Nephron progenitor cell (in vitro differentiated cells): ENCODE data around the gene MRPS22.
"Not testable (repeated sequence)": the region's sequence is repeated elsewhere in the genome, so short reads cannot be mapped to it uniquely, and the experiment has no call there.

ENCODE experiments used
- DNase-seq: peaks from one replicate; pipeline ENCODE4 v3.0.0; 2021
- H3K27ac Mint-ChIP-seq: 2 replicates; pipeline ENCODE4 v1.8.0; 2021; ENCODE audit warnings: mild to moderate bottlenecking, moderate library complexity, mixed read lengths
- H3K27me3 Mint-ChIP-seq: 2 replicates; pipeline ENCODE4 v1.8.0; 2021; ENCODE audit warnings: mild to moderate bottlenecking, low read depth, mixed read lengths; ENCODE audit not compliant: poor library complexity
- H3K36me3 Mint-ChIP-seq: 2 replicates; pipeline ENCODE4 v1.8.0; 2021; ENCODE audit warnings: low read depth, mixed read lengths
- H3K4me1 Mint-ChIP-seq: 2 replicates; pipeline ENCODE4 v1.8.0; 2021; ENCODE audit warnings: mixed read lengths
- H3K4me3 Mint-ChIP-seq: 2 replicates; pipeline ENCODE4 v1.8.0; 2021; ENCODE audit warnings: mild to moderate bottlenecking, moderate library complexity, mixed read lengths
- H3K9me3 Mint-ChIP-seq: 2 replicates; pipeline ENCODE4 v1.8.0; 2021; ENCODE audit warnings: mild to moderate bottlenecking, moderate library complexity, mixed read lengths
- TF ChIP-seq, protein P1 (sequence below): fragments of 200-600 bp; sonication (generic); IDR thresholded peaks from 2 replicates; pipeline ENCODE4 v1.5.0; 2021; ENCODE audit warnings: antibody characterized with exemption

MRPS22 gene

DNA sequence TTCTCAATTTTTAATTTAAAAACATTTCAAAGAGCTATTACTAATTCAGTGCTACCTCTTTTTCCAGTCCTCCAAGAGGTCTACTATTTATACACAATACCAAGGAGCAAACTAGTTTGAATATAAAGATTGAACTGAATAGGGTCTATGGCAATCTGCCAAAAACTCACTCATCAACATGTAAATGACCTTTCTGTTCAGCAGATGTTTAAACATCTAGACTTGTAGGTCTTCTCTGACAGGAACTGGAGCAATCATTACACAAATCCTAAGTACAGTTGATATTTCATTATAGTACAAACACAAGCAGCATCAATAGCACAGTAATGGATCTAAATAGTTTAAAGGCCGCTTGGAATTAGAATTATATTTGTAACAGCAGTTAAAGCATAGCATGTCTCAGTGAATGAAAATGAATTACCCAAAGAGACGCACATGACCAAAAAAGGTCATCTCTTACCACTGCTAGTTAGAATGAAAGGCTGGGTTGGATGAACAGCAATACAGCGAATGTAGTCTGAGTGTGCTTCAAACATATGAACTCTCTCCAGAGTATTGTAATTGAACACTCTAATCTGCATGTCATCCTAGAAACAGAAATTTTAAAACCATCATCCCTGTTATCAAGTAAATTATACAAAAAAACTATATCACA, 34.9 kb downstream of the MRPS22 start:
- H3K27ac Mint-ChIP-seq: no peak overlapping the region
- TF ChIP-seq, protein P1, sequence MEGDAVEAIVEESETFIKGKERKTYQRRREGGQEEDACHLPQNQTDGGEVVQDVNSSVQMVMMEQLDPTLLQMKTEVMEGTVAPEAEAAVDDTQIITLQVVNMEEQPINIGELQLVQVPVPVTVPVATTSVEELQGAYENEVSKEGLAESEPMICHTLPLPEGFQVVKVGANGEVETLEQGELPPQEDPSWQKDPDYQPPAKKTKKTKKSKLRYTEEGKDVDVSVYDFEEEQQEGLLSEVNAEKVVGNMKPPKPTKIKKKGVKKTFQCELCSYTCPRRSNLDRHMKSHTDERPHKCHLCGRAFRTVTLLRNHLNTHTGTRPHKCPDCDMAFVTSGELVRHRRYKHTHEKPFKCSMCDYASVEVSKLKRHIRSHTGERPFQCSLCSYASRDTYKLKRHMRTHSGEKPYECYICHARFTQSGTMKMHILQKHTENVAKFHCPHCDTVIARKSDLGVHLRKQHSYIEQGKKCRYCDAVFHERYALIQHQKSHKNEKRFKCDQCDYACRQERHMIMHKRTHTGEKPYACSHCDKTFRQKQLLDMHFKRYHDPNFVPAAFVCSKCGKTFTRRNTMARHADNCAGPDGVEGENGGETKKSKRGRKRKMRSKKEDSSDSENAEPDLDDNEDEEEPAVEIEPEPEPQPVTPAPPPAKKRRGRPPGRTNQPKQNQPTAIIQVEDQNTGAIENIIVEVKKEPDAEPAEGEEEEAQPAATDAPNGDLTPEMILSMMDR: no peak
- no peak overlapping the region for H3K4me3 Mint-ChIP-seq
- no peaks in the 10 kb centered on the region for H3K4me1 Mint-ChIP-seq
- H3K27me3 Mint-ChIP-seq: no peaks in the 10 kb centered on the region
- H3K36me3 Mint-ChIP-seq: peaks cover 64% of the 10 kb centered on the region
- no peak for DNase-seq
- H3K9me3 Mint-ChIP-seq: no peaks in the 10 kb centered on the region

DNA sequence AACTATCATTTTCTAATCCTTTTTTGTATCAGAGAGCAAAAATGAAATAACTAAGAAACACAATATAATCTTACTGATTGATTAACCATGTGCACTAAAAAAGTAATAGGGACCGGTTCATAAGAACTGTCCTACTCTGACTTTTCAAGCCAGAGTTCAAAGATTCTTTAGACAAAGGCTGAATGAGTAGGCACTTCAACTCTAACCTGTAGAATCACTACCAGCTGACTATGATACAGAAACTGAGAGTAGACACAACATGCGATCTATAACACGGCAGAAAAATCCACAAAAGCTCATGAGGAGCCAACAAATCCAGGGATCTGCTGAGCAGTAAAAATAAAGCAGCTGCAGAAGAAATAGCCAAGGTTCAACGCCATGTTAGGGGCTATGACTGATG, 36.8 kb downstream of the MRPS22 start:
- no peak overlapping the region for H3K4me3 Mint-ChIP-seq
- peaks cover 48% of the 10 kb centered on the region for H3K36me3 Mint-ChIP-seq
- no peaks in the 10 kb centered on the region for H3K4me1 Mint-ChIP-seq
- H3K27me3 Mint-ChIP-seq: no peaks in the 10 kb centered on the region
- H3K27ac Mint-ChIP-seq: no peak overlapping the region
- no peaks in the 10 kb centered on the region for H3K9me3 Mint-ChIP-seq
- no peak for DNase-seq
- TF ChIP-seq, protein P1: no peak

DNA sequence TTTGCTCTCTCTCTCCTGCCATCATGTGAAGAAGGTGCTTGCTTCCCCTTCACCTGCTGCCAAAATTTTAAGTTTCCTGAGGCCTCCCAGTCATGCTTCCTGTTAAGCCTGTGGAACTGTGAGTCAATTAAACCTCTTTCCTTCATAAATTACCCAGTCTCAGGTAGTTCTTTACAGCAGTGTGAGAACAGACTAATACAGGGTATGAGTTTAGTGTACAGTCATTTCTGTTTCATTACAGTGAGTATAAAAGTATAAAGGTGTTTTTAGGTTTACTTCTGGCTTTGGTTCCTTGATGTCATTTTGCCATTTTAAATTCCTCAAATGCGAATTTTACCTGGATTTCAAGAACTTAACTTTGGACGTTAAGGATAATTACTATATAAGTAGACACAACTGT, 38.5 kb downstream of the MRPS22 start:
- H3K4me1 Mint-ChIP-seq: peaks cover 15% of the 10 kb centered on the region
- not testable (repeated sequence) for H3K4me3 Mint-ChIP-seq

DNA sequence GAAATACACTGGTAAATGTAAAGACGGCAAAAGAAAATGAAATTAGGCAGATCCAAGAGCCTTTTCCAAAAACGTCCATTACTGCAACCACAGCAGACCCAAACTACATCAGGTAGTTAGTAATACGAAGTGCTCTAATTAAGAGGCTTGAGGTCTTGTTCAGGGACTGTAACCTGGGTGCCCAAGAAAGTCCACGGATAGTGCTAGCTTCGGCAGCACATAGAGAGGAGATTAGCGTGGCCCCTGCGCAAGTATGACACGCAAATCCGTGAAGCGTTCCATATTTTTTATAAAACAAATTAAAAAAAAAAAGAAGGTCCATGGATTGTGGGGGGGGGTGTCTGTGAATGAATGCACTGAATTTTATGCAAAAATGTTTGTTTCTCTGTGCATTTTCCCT, 44.3 kb downstream of the MRPS22 start:
- peak overlapping the region; percentile 99 for H3K4me3 Mint-ChIP-seq
- H3K9me3 Mint-ChIP-seq: no peaks in the 10 kb centered on the region
- H3K27me3 Mint-ChIP-seq: no peaks in the 10 kb centered on the region
- no peak overlapping the region for H3K27ac Mint-ChIP-seq
- TF ChIP-seq, protein P1: no peak
- DNase-seq: no peak
- H3K4me1 Mint-ChIP-seq: peaks cover 58% of the 10 kb centered on the region
- no peaks in the 10 kb centered on the region for H3K36me3 Mint-ChIP-seq

More for the DNA sequence above, 38.5 kb downstream of the MRPS22 start:
- H3K27ac Mint-ChIP-seq, H3K27me3 Mint-ChIP-seq, H3K9me3 Mint-ChIP-seq, DNase-seq: not testable (repeated sequence)
- H3K36me3 Mint-ChIP-seq: peaks cover 40% of the 10 kb centered on the region

DNA sequence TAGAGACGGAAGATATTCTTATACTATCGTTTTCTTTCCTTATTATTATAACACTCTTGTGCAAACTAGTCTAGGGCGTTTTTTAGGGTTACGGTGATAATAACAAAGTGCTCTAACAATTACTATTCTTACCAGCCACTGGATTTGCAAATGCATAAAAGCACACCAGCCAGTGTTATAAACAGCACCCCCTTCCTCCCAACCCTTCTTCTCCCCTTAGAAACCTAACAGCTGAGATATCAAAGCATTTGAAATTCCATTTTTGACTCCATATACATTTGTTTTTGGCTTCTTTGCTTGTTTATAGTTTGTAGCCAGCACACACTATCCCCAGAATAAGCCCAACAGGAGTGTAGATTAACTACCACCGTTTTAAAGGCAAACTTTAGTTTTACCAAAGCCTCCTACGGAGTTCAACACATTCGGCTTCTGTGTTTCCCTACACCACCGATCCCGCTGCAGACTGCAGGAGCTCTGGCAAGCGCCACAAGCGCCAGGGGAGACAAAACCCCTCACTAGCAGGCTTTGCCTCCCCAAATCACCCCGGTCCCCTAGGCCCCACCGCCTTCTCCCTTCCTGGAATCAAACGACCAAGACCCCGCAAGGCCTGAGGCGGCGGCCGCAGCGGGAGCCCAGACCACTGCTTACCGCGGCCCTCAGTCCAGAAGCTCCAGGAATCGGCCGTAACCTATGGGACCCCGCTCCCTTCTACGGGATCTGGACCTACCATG, 45.2 kb downstream of the MRPS22 start:
- TF ChIP-seq, protein P1: no peak
- DNase-seq: no peak

DNA sequence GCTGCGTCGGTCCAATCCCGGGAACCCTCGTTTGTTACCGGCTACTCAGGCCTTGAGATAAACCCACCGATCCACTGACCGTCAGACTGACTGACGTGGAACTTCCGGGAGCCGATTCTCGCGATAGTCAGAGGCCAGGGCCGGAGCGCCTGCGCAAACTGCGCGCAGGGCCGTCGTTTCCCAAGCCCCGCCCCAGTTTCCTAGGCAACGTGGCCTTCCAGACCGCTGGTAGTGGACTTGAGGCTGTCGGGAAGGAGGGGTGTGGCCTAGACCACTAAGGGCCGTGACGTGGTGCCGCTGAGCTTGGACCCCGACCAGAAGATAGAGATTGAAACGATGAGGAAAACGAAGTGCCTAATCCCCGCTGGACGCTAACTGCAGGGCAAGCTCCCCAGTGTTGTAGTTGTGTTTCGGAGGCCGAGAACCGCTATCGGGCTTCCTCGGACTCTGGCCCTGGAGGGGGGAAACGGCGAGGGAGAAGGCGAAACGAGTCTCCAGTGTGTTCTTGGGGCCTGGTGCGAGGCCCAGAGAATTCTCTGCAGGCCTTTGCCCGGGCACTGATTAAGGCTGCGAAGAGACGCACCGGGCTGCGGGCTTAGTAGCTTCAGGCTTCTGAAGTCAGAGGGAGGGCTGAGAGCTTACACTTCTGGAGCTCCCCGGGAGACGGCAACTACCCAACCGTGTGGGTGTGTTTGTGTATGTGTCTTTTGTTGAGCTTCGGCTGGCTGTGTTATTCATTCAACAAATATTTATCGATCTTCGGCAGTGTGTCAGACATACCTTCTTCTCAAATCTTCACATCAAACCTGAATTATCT, 45.9 kb downstream of the MRPS22 start, which contains the start of gene COPB2:
Gene COPB2 (minus strand): TSS at position 96 of the 817 bp plus-strand sequence. CDS start 97 bp downstream, outside the sequence.
- peak; percentile 100 for DNase-seq
- Mint-ChIP-seq H3K27ac (peak within 1 kb of the TSS; percentile 100), H3K36me3 (no peaks in the 10 kb centered on the region), H3K27me3 (no peaks in the 10 kb centered on the region), H3K9me3 (no peaks in the 10 kb centered on the region), H3K4me3 (peak within 1 kb of the TSS; percentile 99), H3K4me1 (peaks cover 58% of the 10 kb centered on the region)
- TF ChIP-seq, protein P1: no peak

More for the DNA sequence above, 45.2 kb downstream of the MRPS22 start:
- Mint-ChIP-seq H3K27ac (peak overlapping the region; percentile 100), H3K36me3 (no peaks in the 10 kb centered on the region), H3K4me1 (peaks cover 58% of the 10 kb centered on the region), H3K9me3 (no peaks in the 10 kb centered on the region), H3K27me3 (no peaks in the 10 kb centered on the region), H3K4me3 (peak overlapping the region; percentile 99)
